IMR-90 (cell line): ENCODE data around the gene ARHGEF7.

Experiments used
- CEBPB ChIP-seq: IDR thresholded peaks from 2 replicates; pipeline ENCODE4 v1.6.1; 2012; ENCODE audit warnings: low read depth, low read length, improper control_type of control experiment
- CHD1 ChIP-seq: IDR thresholded peaks from 2 replicates; pipeline ENCODE4 v1.6.1; 2012; ENCODE audit warnings: low read depth, low read length, improper control_type of control experiment
- CTCF ChIP-seq: conservative IDR thresholded peaks from 2 replicates; pipeline ENCODE4 v1.5.1; 2012; ENCODE audit warnings: mild to moderate bottlenecking, low read depth, low read length, improper control_type of control experiment
- POLR2A ChIP-seq: IDR thresholded peaks from 2 replicates; pipeline ENCODE4 v1.6.1; 2012; ENCODE audit warnings: mild to moderate bottlenecking, low read depth, low read length
- RFX5 ChIP-seq: IDR thresholded peaks from 2 replicates; pipeline ENCODE4 v1.8.0; 2012; ENCODE audit warnings: low read depth, mild to moderate bottlenecking, low read length, moderate library complexity

DNA sequence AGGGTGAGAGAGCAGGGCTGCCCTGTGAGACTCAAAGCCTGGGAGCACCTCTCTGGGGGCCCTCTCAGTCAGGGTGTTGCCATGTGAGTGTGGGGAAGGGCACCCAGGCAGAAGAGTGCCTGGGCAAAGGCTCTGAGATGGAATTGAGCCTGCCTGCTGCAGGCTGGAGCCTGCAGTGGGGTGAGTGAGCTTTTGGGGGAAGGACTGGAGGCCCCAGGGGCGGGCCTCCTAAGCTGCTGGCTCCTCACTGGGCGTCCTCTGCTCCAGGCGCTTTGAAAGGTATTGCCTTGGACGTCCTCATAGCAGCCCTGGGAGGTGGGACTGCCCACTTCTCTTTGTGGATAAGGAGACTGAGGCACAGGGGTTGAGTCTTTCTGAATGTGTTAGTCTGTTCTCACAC is 60.3 kb downstream of the ARHGEF7 start:
- TF ChIP-seq CTCF = no peak
- no peak for TF ChIP-seq CEBPB
- TF ChIP-seq CHD1 = no peak
- no peak for TF ChIP-seq RFX5
- TF ChIP-seq POLR2A = no peak
